H1 (cell line): ENCODE results near the gene DHFR2. TPM values are rescaled to one million over a fixed set of nuclear protein-coding genes. Genes with fewer than 3 reads are reported as not detected.

Experiments used
- CTCF ChIA-PET: fragments of 300-600 bp; sonication (Branson Sonifier 250); formaldehyde crosslinking; loops from one replicate; lab custom pipeline; 2021; ENCODE audit not compliant: partially characterized antibody; lab: Charles Lee
- POLR2A ChIA-PET: fragments of 300-600 bp; sonication (Branson Sonifier 250); formaldehyde crosslinking; loops from one replicate; lab custom pipeline; 2021; ENCODE audit warnings: inconsistent platforms; ENCODE audit not compliant: partially characterized antibody; lab: Charles Lee
- DNase-seq, 2 experiments: peaks; one replicate each; pipeline versions ENCODE4 v3.0.0 to v3.0.0-alpha.2; 2010 to 2022; ENCODE audit warnings: low spot score in 2 of 2, low read depth in 1 of 2, mixed read lengths in 1 of 2
- FAIRE-seq: peaks from 2 replicates; lab custom pipeline; 2011; peaks lifted over from hg19 to GRCh38; lab: Jason Lieb, UNC
- H2AFZ ChIP-seq: 2 replicates; pipeline ENCODE4 v1.8.1; 2012; ENCODE audit warnings: low read length, inconsistent platforms
- H2AK5ac ChIP-seq: 2 replicates; pipeline ENCODE4 v1.6.1; 2013; ENCODE audit warnings: low read depth, low read length
- H2BK120ac ChIP-seq: replicated peaks from 2 replicates; pipeline ENCODE3; 2013; ENCODE audit warnings: low read depth, low read length, inconsistent platforms
- H2BK12ac ChIP-seq: 2 replicates; pipeline ENCODE4 v1.6.1; 2013; ENCODE audit warnings: low read depth, low read length
- H2BK15ac ChIP-seq: 2 replicates; pipeline ENCODE4 v1.6.1; 2013; ENCODE audit warnings: low read length
- H2BK20ac ChIP-seq: 2 replicates; pipeline ENCODE4 v1.6.1; 2013; ENCODE audit warnings: low read length
- H2BK5ac ChIP-seq: 2 replicates; pipeline ENCODE4 v1.6.1; 2013; ENCODE audit warnings: low read depth, low read length
- H3K14ac ChIP-seq: 2 replicates; pipeline ENCODE4 v1.6.1; 2013; ENCODE audit warnings: inconsistent platforms; ENCODE audit not compliant: insufficient read length
- H3K18ac ChIP-seq: 2 replicates; pipeline ENCODE4 v1.6.1; 2013; ENCODE audit warnings: low read length; ENCODE audit errors: extremely low read depth
- H3K23ac ChIP-seq: 2 replicates; pipeline ENCODE4 v1.6.1; 2013; ENCODE audit warnings: inconsistent platforms; ENCODE audit not compliant: insufficient read length
- H3K23me2 ChIP-seq: 2 replicates; pipeline ENCODE4 v1.6.1; 2013; ENCODE audit warnings: low read depth, low read length
- H3K27ac ChIP-seq: 2 replicates; pipeline ENCODE4 v1.6.1; 2011; ENCODE audit warnings: low read depth, low read length, inconsistent platforms
- H3K27me3 ChIP-seq, 4 experiments: replicated peaks in 1 of 4; 1 replicate in 1 of 4; 2 replicates in 3 of 4; pipeline versions ENCODE4 v1.6.1 to v1.8.1; 2011 to 2013; ENCODE audit warnings: low read length in 3 of 4, mild to moderate bottlenecking in 3 of 4, inconsistent platforms in 2 of 4, mixed read lengths in 2 of 4, moderate library complexity in 1 of 4; ENCODE audit not compliant: control insufficient read depth in 3 of 4, insufficient read depth in 3 of 4; ENCODE audit errors: extremely low read depth in 1 of 4
- H3K36me3 ChIP-seq, 4 experiments: 2 replicates each; pipeline versions ENCODE4 v1.6.1 to v1.8.1; 2011 to 2013; ENCODE audit warnings: mild to moderate bottlenecking in 4 of 4, low read length in 3 of 4, moderate library complexity in 2 of 4, control low read depth in 1 of 4, inconsistent platforms in 1 of 4; ENCODE audit not compliant: insufficient read depth in 4 of 4, control insufficient read depth in 2 of 4
- H3K4ac ChIP-seq: replicated peaks from 2 replicates; pipeline ENCODE3; 2013; ENCODE audit warnings: low read length, low read depth, mixed read lengths, inconsistent platforms; ENCODE audit not compliant: insufficient read length
- H3K4me1 ChIP-seq, 4 experiments: replicated peaks in 1 of 4; 1 replicate in 1 of 4; 2 replicates in 3 of 4; pipeline versions ENCODE4 v1.6.1 to v1.8.1; 2011 to 2013; ENCODE audit warnings: low read length in 3 of 4, inconsistent platforms in 2 of 4, mixed read lengths in 1 of 4; ENCODE audit not compliant: insufficient read depth in 4 of 4, control insufficient read depth in 3 of 4
- H3K4me2 ChIP-seq, 2 experiments: 2 replicates each; pipeline versions ENCODE4 v1.6.1 to v1.8.1; 2011 to 2013; ENCODE audit warnings: low read depth in 2 of 2, low read length in 2 of 2, control low read depth in 1 of 2, inconsistent platforms in 1 of 2, mild to moderate bottlenecking in 1 of 2; ENCODE audit not compliant: insufficient read depth in 1 of 2
- H3K4me3 ChIP-seq, 4 experiments: fragments of 200-600, 300-600 bp in 1 of 4; sonication (generic), shearing (Covaris generic), sonication (Bioruptor Twin) in 1 of 4; 2 replicates each; pipeline versions ENCODE4 v1.5.1 to v1.8.1; 2011 to 2016; ENCODE audit warnings: low read length in 4 of 4, low read depth in 3 of 4, control low read depth in 2 of 4, inconsistent platforms in 2 of 4, mild to moderate bottlenecking in 2 of 4, mixed read lengths in 1 of 4, moderate library complexity in 1 of 4; ENCODE audit not compliant: insufficient read depth in 2 of 4; ENCODE audit errors: extremely low read depth in 1 of 4
- H3K56ac ChIP-seq: replicated peaks from 2 replicates; pipeline ENCODE3; 2013; ENCODE audit warnings: low read depth, mild to moderate bottlenecking, mixed read lengths, low read length, inconsistent platforms; ENCODE audit not compliant: insufficient read length
- H3K79me1 ChIP-seq: 2 replicates; pipeline ENCODE4 v1.6.1; 2013; ENCODE audit warnings: low read depth, low read length, control low read depth
- H3K79me2 ChIP-seq, 2 experiments: 2 replicates each; pipeline versions ENCODE4 v1.6.1 to v1.8.1; 2012 to 2013; ENCODE audit warnings: low read length in 2 of 2, mild to moderate bottlenecking in 2 of 2, inconsistent platforms in 1 of 2; ENCODE audit not compliant: insufficient read depth in 2 of 2, control insufficient read depth in 1 of 2
- H3K9ac ChIP-seq, 4 experiments: replicated peaks in 1 of 4; 1 replicate in 1 of 4; 2 replicates in 3 of 4; pipeline versions ENCODE4 v1.6.1 to v1.8.1; 2011 to 2013; ENCODE audit warnings: low read depth in 3 of 4, low read length in 3 of 4, control low read depth in 2 of 4, mild to moderate bottlenecking in 2 of 4, moderate library complexity in 2 of 4, inconsistent platforms in 1 of 4; ENCODE audit errors: extremely low read depth in 1 of 4
- H3K9me3 ChIP-seq, 2 experiments: 2 replicates each; pipeline versions ENCODE4 v1.6.1 to v1.8.1; 2012 to 2013; ENCODE audit warnings: mild to moderate bottlenecking in 2 of 2, moderate library complexity in 2 of 2, control low read depth in 1 of 2, inconsistent platforms in 1 of 2, low read depth in 1 of 2, low read length in 1 of 2, mixed read lengths in 1 of 2; ENCODE audit not compliant: insufficient read depth in 2 of 2
- H4K20me1 ChIP-seq, 2 experiments: replicated peaks in 1 of 2; 2 replicates each; pipeline versions ENCODE3 to v1.8.1; 2011 to 2013; ENCODE audit warnings: inconsistent platforms in 2 of 2, low read length in 2 of 2, mild to moderate bottlenecking in 1 of 2; ENCODE audit not compliant: insufficient read depth in 2 of 2, control insufficient read depth in 1 of 2
- H4K5ac ChIP-seq: 2 replicates; pipeline ENCODE4 v1.6.1; 2013; ENCODE audit warnings: low read length, low read depth, mixed read lengths, inconsistent platforms; ENCODE audit not compliant: insufficient read length
- H4K8ac ChIP-seq: 2 replicates; pipeline ENCODE4 v1.8.0; 2013; ENCODE audit warnings: mild to moderate bottlenecking, moderate library complexity, low read length, inconsistent platforms; ENCODE audit not compliant: insufficient read depth; ENCODE audit errors: extremely low read depth
- H4K91ac ChIP-seq: replicated peaks from 2 replicates; pipeline ENCODE3; 2013; ENCODE audit warnings: low read length, mixed read lengths, inconsistent platforms; ENCODE audit not compliant: insufficient read length
- BACH1 ChIP-seq: IDR thresholded peaks from 2 replicates; pipeline ENCODE4 v1.6.1; 2012; ENCODE audit warnings: low read length, improper control_type of control experiment
- CBX5 ChIP-seq: fragments of 300-800, 300-1000 bp; sonication (generic); IDR thresholded peaks from 2 replicates; pipeline ENCODE4 v1.7.1; 2016; ENCODE audit warnings: antibody characterized with exemption, low read length, low read depth
- CBX8 ChIP-seq: fragments of 300-800, 300-1000 bp; sonication (generic); IDR thresholded peaks from 2 replicates; pipeline ENCODE4 v1.7.1; 2016; ENCODE audit warnings: low read depth, low read length, borderline replicate concordance
- CREB1 ChIP-seq: IDR thresholded peaks from 2 replicates; pipeline ENCODE4 v1.6.1; 2012; ENCODE audit warnings: inconsistent platforms
- FOSL1 ChIP-seq: IDR thresholded peaks from 2 replicates; pipeline ENCODE4 v1.6.1; 2011; ENCODE audit warnings: mild to moderate bottlenecking, low read depth, low read length, moderate library complexity; ENCODE audit not compliant: insufficient read depth
- HDAC2 ChIP-seq, 2 experiments: fragments of 300-600 bp in 1 of 2; sonication (generic) in 1 of 2; IDR thresholded peaks; 2 replicates each; pipeline ENCODE4 v1.6.1; 2011 to 2012; ENCODE audit warnings: low read depth in 2 of 2, low read length in 2 of 2, mild to moderate bottlenecking in 2 of 2, moderate library complexity in 2 of 2, borderline replicate concordance in 1 of 2, inconsistent platforms in 1 of 2
- NRF1 ChIP-seq: IDR thresholded peaks from 2 replicates; pipeline ENCODE4 v1.6.1; 2011; ENCODE audit warnings: mild to moderate bottlenecking, low read depth, low read length, improper control_type of control experiment
- RAD21 ChIP-seq, 2 experiments: IDR thresholded peaks in 1 of 2; conservative IDR thresholded peaks in 1 of 2; 2 replicates each; pipeline ENCODE4 v1.6.1; 2011; ENCODE audit warnings: low read depth in 2 of 2, low read length in 2 of 2, improper control_type of control experiment in 1 of 2, inconsistent platforms in 1 of 2, mild to moderate bottlenecking in 1 of 2, moderate library complexity in 1 of 2
- SIX5 ChIP-seq: IDR thresholded peaks from 2 replicates; pipeline ENCODE4 v1.6.1; 2011; ENCODE audit warnings: mild to moderate bottlenecking, low read depth, low read length
- SP1 ChIP-seq: IDR thresholded peaks from 2 replicates; pipeline ENCODE4 v1.6.1; 2011; ENCODE audit warnings: low read depth, low read length
- TAF7 ChIP-seq: optimal IDR thresholded peaks from 2 replicates; pipeline ENCODE3; 2011; ENCODE audit warnings: low read depth, mild to moderate bottlenecking, inconsistent platforms, low read length, moderate library complexity, borderline replicate concordance
- TBP ChIP-seq: IDR thresholded peaks from 2 replicates; pipeline ENCODE4 v1.6.1; 2011; ENCODE audit warnings: low read depth, low read length, improper control_type of control experiment
- WGBS, 2 experiments: shearing (Covaris generic) in 1 of 2; methylation state at CpG; one replicate each; pipeline versions ENCODE4 v1.1.6 to v1.1.7; 2013 to 2015; ENCODE audit warnings: low lambda C conversion rate in 2 of 2, mixed read lengths in 2 of 2, inconsistent platforms in 1 of 2, low coverage in 1 of 2, missing lambda C conversion rate in 1 of 2; ENCODE audit not compliant: insufficient replicate concordance in 2 of 2, insufficient coverage in 1 of 2, insufficient read length in 1 of 2; ENCODE audit errors: extremely low coverage in 1 of 2, missing lambda C conversion rate in 1 of 2; 5-methylcytosine and 5-hydroxymethylcytosine counted together
- polyA plus RNA-seq, 7 experiments: library from polyadenylated mRNA; depleted of rRNA in 3 of 7; stranded (reverse) in 5 of 7; unstranded in 2 of 7; fragments of >200 nt in 5 of 7; fragments of 200-250 nt in 2 of 7; gene quantifications; 1 replicate in 5 of 7; 2 replicates in 1 of 7; 4 replicates in 1 of 7; pipeline versions ENCODE4 v1.2.1 to v1.2.3, GENCODE V29; 2011 to 2013; ENCODE audit warnings: missing spikeins in 2 of 7, mixed read lengths in 2 of 7
- total RNA-seq: library from RNA; stranded (reverse); fragmentation: NEBNext Ultra II Directional; extraction: Animal tissue kit (Norgen Biotek cat#: 25700); gene quantifications from 2 replicates; pipeline ENCODE4 v1.2.1, GENCODE V29; 2021
- TF ChIP-seq, protein P1 (sequence below): IDR thresholded peaks from 2 replicates; pipeline ENCODE4 v1.6.1; 2012; ENCODE audit warnings: inconsistent platforms

The DHFR2 gene
- total and polyA plus RNA-seq, 2 of the 8 experiments (the other 6 are each of a cell fraction or from before 2014, with no cell fraction given) = 0.59 to 2.6 TPM

DNA sequence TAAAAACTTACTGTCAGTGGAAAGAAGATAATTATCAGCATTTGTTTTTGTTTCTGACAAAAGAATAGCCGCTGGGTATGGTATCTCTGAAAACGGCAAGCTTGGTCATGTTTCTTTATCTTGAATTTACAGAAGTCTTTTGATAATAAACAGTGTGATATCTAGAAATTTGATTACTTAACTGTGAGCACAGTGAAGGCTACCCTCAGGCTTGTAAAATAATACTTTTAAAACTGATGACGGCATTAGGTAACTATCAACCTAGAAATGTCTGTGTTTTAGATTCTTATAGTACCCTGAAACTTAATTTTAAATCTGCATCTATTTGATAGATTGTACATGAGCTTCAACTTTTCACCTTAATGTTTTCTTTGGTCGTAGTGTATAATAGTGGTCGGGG lies 43.6 kb upstream of the DHFR2 start:
- DNase-seq (no peak), FAIRE-seq (no peak)
- no peaks in the 10 kb centered on the region for H3K9me3 ChIP-seq
- no peak overlapping the region for H4K91ac ChIP-seq
- no peak overlapping the region for H2BK120ac ChIP-seq
- H3K27me3 ChIP-seq = no peaks in the 10 kb centered on the region
- POLR2A ChIA-PET = no interaction called here
- H3K23ac ChIP-seq = no peak overlapping the region
- H3K79me1 ChIP-seq = no peaks in the 10 kb centered on the region
- H3K4me1 ChIP-seq = no peaks in the 10 kb centered on the region
- H3K27ac ChIP-seq = no peak overlapping the region
- H2BK5ac ChIP-seq = no peak overlapping the region
- no peak overlapping the region for H2BK15ac ChIP-seq
- H3K36me3 ChIP-seq = no peaks in the 10 kb centered on the region; a peak in 1 of 8 replicates
- CTCF ChIA-PET = no interaction called here
- no peak overlapping the region for H2BK20ac ChIP-seq
- H3K4me2 ChIP-seq = no peak overlapping the region
- H3K79me2 ChIP-seq = no peaks in the 10 kb centered on the region
- H3K9ac ChIP-seq = no peak overlapping the region
- H3K14ac ChIP-seq = no peak overlapping the region
- no peak overlapping the region for H4K8ac ChIP-seq
- no peak overlapping the region for H3K56ac ChIP-seq
- H3K4me3 ChIP-seq = no peak overlapping the region
- peaks cover 0 to 2% of the 10 kb centered on the region in 2 experiments for H4K20me1 ChIP-seq
- H2AFZ ChIP-seq = no peak overlapping the region
- no peaks in the 10 kb centered on the region for H3K23me2 ChIP-seq
- H4K5ac ChIP-seq = no peak overlapping the region
- no peak overlapping the region for H2BK12ac ChIP-seq
- H3K18ac ChIP-seq = no peak overlapping the region
- WGBS, 2 experiments = 92% methylated on average over 5 of the region's 5 CpGs; no CpG with 5 or more reads in 1 of the 2 experiments
- H2AK5ac ChIP-seq = no peak overlapping the region
- H3K4ac ChIP-seq = no peak overlapping the region
- TF ChIP-seq CBX5 = no peak
- TF ChIP-seq, protein P1, sequence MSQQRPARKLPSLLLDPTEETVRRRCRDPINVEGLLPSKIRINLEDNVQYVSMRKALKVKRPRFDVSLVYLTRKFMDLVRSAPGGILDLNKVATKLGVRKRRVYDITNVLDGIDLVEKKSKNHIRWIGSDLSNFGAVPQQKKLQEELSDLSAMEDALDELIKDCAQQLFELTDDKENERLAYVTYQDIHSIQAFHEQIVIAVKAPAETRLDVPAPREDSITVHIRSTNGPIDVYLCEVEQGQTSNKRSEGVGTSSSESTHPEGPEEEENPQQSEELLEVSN = no peak
- no peak for TF ChIP-seq HDAC2 (IDR thresholded peaks at IDR 0.05; ENCODE audit: borderline replicate concordance in 1 of 2, low read depth in 2 of 2, low read length in 2 of 2)
- no peak for TF ChIP-seq RAD21 (IDR thresholded peaks at IDR 0.05 in 1 of 2, conservative IDR thresholded peaks at IDR 0.05 in 1 of 2; ENCODE audit: low read depth in 2 of 2, low read length in 2 of 2)
- no peak for TF ChIP-seq FOSL1
- no peak for TF ChIP-seq BACH1
- no peak for TF ChIP-seq TAF7
- no peak for TF ChIP-seq SP1
- no peak for TF ChIP-seq CREB1
- TF ChIP-seq TBP = no peak
- no peak for TF ChIP-seq CBX8
- no peak for TF ChIP-seq NRF1
- no peak for TF ChIP-seq SIX5
